HEK293 (cell line): Measurements from ENCODE around the gene RTN1.

Experiments
- BCL11B ChIP-seq: fragments of 450-650 bp; formaldehyde crosslinking; IDR thresholded peaks from 2 replicates; pipeline ENCODE4 v1.5.1; 2016; ENCODE audit warnings: low read depth, missing biosample characterization, missing genetic modification characterization
- GLI4 ChIP-seq: fragments of 450-650 bp; formaldehyde crosslinking; IDR thresholded peaks from 2 replicates; pipeline ENCODE4 v1.5.1; 2016; ENCODE audit warnings: missing biosample characterization, missing genetic modification characterization
- HOXC10 ChIP-seq: sonication (generic); formaldehyde crosslinking; IDR thresholded peaks from 2 replicates; pipeline ENCODE4 v1.8.1; 2023; ENCODE audit warnings: mild to moderate bottlenecking, missing genetic modification reagents
- KLF10 ChIP-seq: fragments of 450-650 bp; IDR thresholded peaks from 2 replicates; pipeline ENCODE4 v1.5.1; 2018; ENCODE audit warnings: missing biosample characterization, mild to moderate bottlenecking, missing genetic modification characterization
- KLF16 ChIP-seq: fragments of 450-650 bp; formaldehyde crosslinking; IDR thresholded peaks from 2 replicates; pipeline ENCODE4 v1.5.1; 2017; ENCODE audit warnings: missing biosample characterization, missing genetic modification characterization
- KLF17 ChIP-seq: fragments of 450-650 bp; formaldehyde crosslinking; IDR thresholded peaks from 2 replicates; pipeline ENCODE4 v1.5.1; 2016; ENCODE audit warnings: missing biosample characterization, missing genetic modification characterization
- OVOL3 ChIP-seq: fragments of 450-650 bp; formaldehyde crosslinking; IDR thresholded peaks from 2 replicates; pipeline ENCODE4 v1.5.1; 2016; ENCODE audit warnings: missing biosample characterization, missing genetic modification characterization
- PRDM6 ChIP-seq: fragments of 450-650 bp; formaldehyde crosslinking; IDR thresholded peaks from 2 replicates; pipeline ENCODE4 v1.5.1; 2017; ENCODE audit warnings: missing biosample characterization, missing genetic modification characterization
- REPIN1 ChIP-seq: fragments of 450-650 bp; formaldehyde crosslinking; IDR thresholded peaks from 2 replicates; pipeline ENCODE4 v1.5.1; 2017; ENCODE audit warnings: missing biosample characterization, missing genetic modification characterization, low read depth
- SETDB1 ChIP-seq: IDR thresholded peaks from one replicate; pipeline ENCODE4 v1.6.1; 2017; ENCODE audit warnings: mild to moderate bottlenecking, low read length, moderate library complexity, mixed read lengths; ENCODE audit not compliant: insufficient read length
- TSHZ1 ChIP-seq: fragments of 450-650 bp; formaldehyde crosslinking; IDR thresholded peaks from 2 replicates; pipeline ENCODE4 v1.5.1; 2016; ENCODE audit warnings: missing biosample characterization, missing genetic modification characterization, borderline replicate concordance
- ZBTB11 ChIP-seq: fragments of 450-650 bp; formaldehyde crosslinking; conservative IDR thresholded peaks from 2 replicates; pipeline ENCODE4 v1.5.1; 2016; ENCODE audit warnings: low read depth, missing biosample characterization, missing genetic modification characterization
- ZBTB26 ChIP-seq: fragments of 450-650 bp; formaldehyde crosslinking; optimal IDR thresholded peaks from 2 replicates; pipeline ENCODE3; 2016; ENCODE audit warnings: missing biosample characterization, mild to moderate bottlenecking, missing genetic modification characterization
- ZBTB48 ChIP-seq: fragments of 450-650 bp; formaldehyde crosslinking; IDR thresholded peaks from 2 replicates; pipeline ENCODE4 v1.5.1; 2016; ENCODE audit warnings: missing biosample characterization, missing genetic modification characterization
- ZNF132 ChIP-seq: fragments of 450-650 bp; formaldehyde crosslinking; IDR thresholded peaks from 2 replicates; pipeline ENCODE4 v1.5.1; 2017; ENCODE audit warnings: missing biosample characterization, missing genetic modification characterization, borderline replicate concordance
- ZNF174 ChIP-seq: fragments of 450-650 bp; formaldehyde crosslinking; IDR thresholded peaks from 2 replicates; pipeline ENCODE4 v1.5.0; 2017; ENCODE audit warnings: missing biosample characterization, mild to moderate bottlenecking, missing genetic modification characterization
- ZNF398 ChIP-seq: fragments of 450-650 bp; formaldehyde crosslinking; IDR thresholded peaks from 2 replicates; pipeline ENCODE4 v1.5.1; 2017; ENCODE audit warnings: missing biosample characterization, missing genetic modification characterization
- ZNF510 ChIP-seq: fragments of 450-650 bp; formaldehyde crosslinking; IDR thresholded peaks from 2 replicates; pipeline ENCODE4 v1.5.1; 2018; ENCODE audit warnings: mild to moderate bottlenecking, missing genetic modification characterization, missing biosample characterization; ENCODE audit not compliant: insufficient replicate concordance
- ZNF530 ChIP-seq: fragments of 450-650 bp; formaldehyde crosslinking; IDR thresholded peaks from 2 replicates; pipeline ENCODE4 v1.5.1; 2016; ENCODE audit warnings: low read depth, missing biosample characterization, missing genetic modification characterization
- ZNF585B ChIP-seq: fragments of 450-650 bp; formaldehyde crosslinking; IDR thresholded peaks from 2 replicates; pipeline ENCODE4 v1.5.1; 2016; ENCODE audit warnings: missing biosample characterization, missing genetic modification characterization
- ZNF707 ChIP-seq: fragments of 450-650 bp; formaldehyde crosslinking; IDR thresholded peaks from 2 replicates; pipeline ENCODE4 v1.5.1; 2016; ENCODE audit warnings: missing biosample characterization, missing genetic modification characterization
- ZNF768 ChIP-seq: fragments of 450-650 bp; formaldehyde crosslinking; IDR thresholded peaks from 2 replicates; pipeline ENCODE4 v1.5.1; 2018; ENCODE audit warnings: missing biosample characterization, mild to moderate bottlenecking, missing genetic modification characterization
- ZNF792 ChIP-seq: fragments of 450-650 bp; formaldehyde crosslinking; IDR thresholded peaks from 2 replicates; pipeline ENCODE4 v1.5.1; 2016; ENCODE audit warnings: missing biosample characterization, missing genetic modification characterization
- ZNF830 ChIP-seq: fragments of 450-650 bp; IDR thresholded peaks from 2 replicates; pipeline ENCODE4 v1.5.0; 2018; ENCODE audit warnings: missing biosample characterization, missing genetic modification characterization, low read depth, mild to moderate bottlenecking, moderate library complexity
- ZNF837 ChIP-seq: fragments of 450-650 bp; formaldehyde crosslinking; IDR thresholded peaks from 2 replicates; pipeline ENCODE4 v1.5.1; 2016; ENCODE audit warnings: missing biosample characterization, missing genetic modification characterization

Gene RTN1

GRCh38 chr14:59771577-59771976 lies 99.0 kb downstream of the RTN1 start (continued):
- TF ChIP-seq BCL11B (no peak), OVOL3 (tag by site-specific recombination) (no peak), ZNF530 (tag by site-specific recombination) (no peak), ZBTB26 (tag by site-specific recombination) (no peak), ZNF585B (tag by site-specific recombination) (no peak), GLI4 (tag by site-specific recombination) (no peak), ZNF174 (tag by site-specific recombination) (no peak), SETDB1 (no peak), KLF17 (tag by site-specific recombination) (no peak), ZNF707 (tag by site-specific recombination) (no peak), KLF16 (no peak), TSHZ1 (tag by site-specific recombination) (peak; percentile 90), ZBTB48 (no peak), ZNF768 (tag by site-specific recombination) (no peak), ZNF830 (tag by site-specific recombination) (no peak), ZBTB11 (tag by site-specific recombination) (no peak), KLF10 (tag by site-specific recombination) (peak; percentile 45), ZNF837 (tag by site-specific recombination) (no peak), ZNF510 (no peak), HOXC10 (no peak), PRDM6 (tag by site-specific recombination) (peak; percentile 96), REPIN1 (tag by site-specific recombination) (no peak), ZNF398 (no peak), ZNF132 (tag by site-specific recombination) (no peak), ZNF792 (tag by site-specific recombination) (no peak)
